K562 (cell line): ENCODE results near the gene ARHGAP4. TPM values are rescaled to one million over a fixed set of nuclear protein-coding genes. Genes with fewer than 3 reads are reported as not detected.

Experiments
- ATAC-seq: fragments of 200-7000 bp; cut with Tn5 transposase; 3 replicates; pipeline ENCODE4 v1.9.1; 2020; ENCODE audit warnings: moderate library complexity
- BruUV-seq: library from RNA; stranded (reverse); fragments of 400-500 nt; replicated peaks from 2 replicates; lab custom pipeline; 2021; lab: Mats Ljungman, UMichigan
- CTCF ChIA-PET: fragments of 300-600 bp; formaldehyde crosslinking; extraction: SDS; loops from one replicate; lab custom pipeline; 2021; ENCODE audit warnings: low intra/inter-chr PET ratio; lab: Yijun Ruan, JAX
- POLR2A ChIA-PET: fragments of 300-600, 350-650 bp; sonication (Branson Sonifier 250); formaldehyde crosslinking; extraction: SDS; loops from one replicate; lab custom pipeline; 2021; ENCODE audit warnings: antibody characterized with exemption, inconsistent platforms; lab: Yijun Ruan, JAX
- DNase-seq, 4 experiments: peaks; one replicate each; pipeline versions ENCODE4 v3.0.0 to v3.0.0-alpha.2; 2011 to 2018; ENCODE audit warnings: low spot score in 3 of 4, mixed read lengths in 3 of 4; ENCODE audit errors: extremely low read depth in 1 of 4
- FAIRE-seq: peaks from 2 replicates; lab custom pipeline; 2011; peaks lifted over from hg19 to GRCh38; lab: Jason Lieb, UNC
- H2AFZ ChIP-seq: 2 replicates; pipeline ENCODE4 v1.6.0; 2011; ENCODE audit warnings: low read depth, low read length, control low read depth, inconsistent platforms
- H3K27ac ChIP-seq: fragments of 200-600 bp; 3 replicates; pipeline ENCODE4 v1.8.0; 2011; ENCODE audit warnings: low read depth, mild to moderate bottlenecking, control low read depth, inconsistent platforms, low read length, moderate library complexity, mixed read lengths; ENCODE audit errors: extremely low read depth
- H3K27me3 ChIP-seq, 2 experiments: fragments of 300-600 bp in 1 of 2; 2 replicates in 1 of 2; 3 replicates in 1 of 2; pipeline versions ENCODE4 v1.6.0 to v1.8.0; 2011; ENCODE audit warnings: inconsistent platforms in 2 of 2, low read length in 2 of 2, mild to moderate bottlenecking in 1 of 2, mixed read lengths in 1 of 2, moderate library complexity in 1 of 2; ENCODE audit not compliant: control insufficient read depth in 2 of 2, insufficient read depth in 2 of 2
- H3K36me3 ChIP-seq: fragments of 300-600 bp; 3 replicates; pipeline ENCODE4 v1.8.0; 2011; ENCODE audit warnings: mild to moderate bottlenecking, low read length, inconsistent platforms; ENCODE audit not compliant: control insufficient read depth, insufficient read depth
- H3K4me1 ChIP-seq, 2 experiments: fragments of 200-600 bp in 1 of 2; replicated peaks in 1 of 2; 2 replicates in 1 of 2; 3 replicates in 1 of 2; pipeline versions ENCODE4 v1.5.1 to v1.8.0; 2011; ENCODE audit warnings: inconsistent platforms in 2 of 2, low read length in 2 of 2, mild to moderate bottlenecking in 1 of 2, mixed read lengths in 1 of 2, moderate library complexity in 1 of 2; ENCODE audit not compliant: control insufficient read depth in 2 of 2, insufficient read depth in 2 of 2
- H3K4me2 ChIP-seq: 2 replicates; pipeline ENCODE4 v1.6.1; 2011; ENCODE audit warnings: low read length, control low read depth, inconsistent platforms, mixed read lengths; ENCODE audit not compliant: insufficient read depth
- H3K4me3 ChIP-seq: fragments of 200-600 bp; sonication (generic), shearing (Covaris generic); 2 replicates; pipeline ENCODE4 v1.5.1; 2016; ENCODE audit warnings: control low read depth, inconsistent platforms
- H3K79me2 ChIP-seq: fragments of 200-600 bp; 3 replicates; pipeline ENCODE4 v1.8.0; 2011; ENCODE audit warnings: low read length, inconsistent platforms; ENCODE audit not compliant: control insufficient read depth, insufficient read depth
- H3K9ac ChIP-seq, 2 experiments: 2 replicates each; pipeline versions ENCODE4 v1.6.0 to v1.6.1; 2011; ENCODE audit warnings: low read depth in 2 of 2, low read length in 2 of 2, control low read depth in 1 of 2, inconsistent platforms in 1 of 2, mild to moderate bottlenecking in 1 of 2, mixed read lengths in 1 of 2; ENCODE audit not compliant: insufficient read depth in 1 of 2
- H3K9me1 ChIP-seq: one replicate; pipeline ENCODE4 v1.6.0; 2011; ENCODE audit warnings: inconsistent platforms, mild to moderate bottlenecking, low read length, moderate library complexity; ENCODE audit not compliant: control insufficient read depth, insufficient read depth
- H3K9me3 ChIP-seq: replicated peaks from 2 replicates; pipeline ENCODE4 v1.5.1; 2011; ENCODE audit warnings: low read depth, low read length, inconsistent platforms; ENCODE audit not compliant: control insufficient read depth, insufficient read depth
- H4K20me1 ChIP-seq: replicated peaks from 2 replicates; pipeline ENCODE4 v1.6.1; 2011; ENCODE audit warnings: low read length, inconsistent platforms, mixed read lengths; ENCODE audit not compliant: control insufficient read depth, insufficient read depth
- CUX1 ChIP-seq: fragments of 200-800 bp; sonication (Bioruptor generic); IDR thresholded peaks from 2 replicates; pipeline ENCODE4 v1.6.1; 2016; ENCODE audit warnings: missing genetic modification characterization, missing compliant biosample characterization
- HDAC3 ChIP-seq: fragments of 450-650 bp; IDR thresholded peaks from 2 replicates; pipeline ENCODE4 v1.6.1; 2018; ENCODE audit warnings: borderline replicate concordance, mild to moderate bottlenecking, moderate library complexity; ENCODE audit not compliant: partially characterized antibody
- POLR2G ChIP-seq: fragments of 200-400 bp; formaldehyde crosslinking; IDR thresholded peaks from 2 replicates; pipeline ENCODE4 v1.6.1; 2017; ENCODE audit warnings: low read depth, mild to moderate bottlenecking, antibody characterized with exemption, low read length, moderate library complexity
- PRDM10 ChIP-seq: fragments of 450-650 bp; IDR thresholded peaks from 2 replicates; pipeline ENCODE4 v1.6.1; 2018; ENCODE audit not compliant: partially characterized antibody
- RBFOX2 ChIP-seq: fragments of 200-400 bp; formaldehyde crosslinking; IDR thresholded peaks from 2 replicates; pipeline ENCODE4 v1.6.1; 2017; ENCODE audit warnings: low read depth, mild to moderate bottlenecking, low read length, moderate library complexity
- RBM22 ChIP-seq: fragments of 200-400 bp; formaldehyde crosslinking; IDR thresholded peaks from 2 replicates; pipeline ENCODE4 v1.6.1; 2018; ENCODE audit warnings: low read length, low read depth; ENCODE audit not compliant: poor library complexity, severe bottlenecking
- SAP30 ChIP-seq: fragments of 200-600 bp; sonication (generic); IDR thresholded peaks from 2 replicates; pipeline ENCODE4 v1.6.1; 2012; ENCODE audit warnings: borderline replicate concordance, low read depth, mild to moderate bottlenecking, moderate library complexity, low read length, control low read depth, inconsistent platforms; ENCODE audit not compliant: insufficient read depth, poor library complexity, severe bottlenecking
- SPI1 ChIP-seq: IDR thresholded peaks from 2 replicates; pipeline ENCODE4 v1.6.1; 2011; ENCODE audit warnings: low read depth, low read length, control low read depth, borderline replicate concordance
- ZC3H8 ChIP-seq: fragments of 450-650 bp; IDR thresholded peaks from 2 replicates; pipeline ENCODE4 v1.6.1; 2017
- ZNF384 ChIP-seq: IDR thresholded peaks from 2 replicates; pipeline ENCODE4 v1.6.1; 2012; ENCODE audit warnings: low read depth, low read length, improper control_type of control experiment
- WGBS: fragments of 100-300 bp; shearing (Covaris generic); methylation state at CpG from one replicate; pipeline ENCODE4 v1.1.6; 2016; ENCODE audit warnings: low coverage, mixed read lengths; ENCODE audit not compliant: insufficient coverage; ENCODE audit errors: missing lambda C conversion rate; 5-methylcytosine and 5-hydroxymethylcytosine counted together
- in situ Hi-C: fragments of 300-500 bp; cut with MboI; formaldehyde crosslinking; loops from 4 replicates; pipeline ENCODE4 v1.15.0; 2018; ENCODE audit warnings: inconsistent platforms, mixed read lengths
- intact Hi-C: fragments of 100-400 bp; cut with micrococcal nuclease; formaldehyde crosslinking; loops from 2 replicates; pipeline ENCODE4 v1.14.2; 2022
- polyA plus RNA-seq, 8 experiments: library from polyadenylated mRNA; depleted of rRNA in 4 of 8; stranded (reverse) in 5 of 8; unstranded in 3 of 8; fragments of >200 nt; fragmentation: Nextera tagmentation in 2 of 8; fragmentation: Illumina TruSeq in 1 of 8; extraction: Ambion mirVana in 2 of 8; extraction: Trizol in 1 of 8; gene quantifications; 2 replicates each; pipeline versions ENCODE4 v1.2.1 to v1.2.3, GENCODE V29; 2011 to 2014; ENCODE audit warnings: inconsistent platforms in 1 of 8, missing spikeins in 1 of 8
- total RNA-seq, 7 experiments: library from RNA; depleted of rRNA in 6 of 7; stranded (reverse); fragments of >200 nt in 6 of 7; fragmentation: Illumina TruSeq in 2 of 7; extraction: Trizol in 2 of 7; gene quantifications; 2 replicates each; pipeline versions ENCODE4 v1.2.1 to v1.2.3, GENCODE V29; 2011 to 2021; ENCODE audit warnings: low replicate concordance in 1 of 7

The ARHGAP4 gene
- total and polyA plus RNA-seq, 9 of the 15 experiments (the other 6 are each of a cell fraction or from before 2014, with no cell fraction given): 0.30 to 81.8 (median 13.5) TPM

- no TSS peak for BruUV-seq
- Histone ChIP-seq H4K20me1 (no peaks in the 10 kb centered on the region), H3K9me1 (no peaks in the 10 kb centered on the region), H3K9me3 (no peaks in the 10 kb centered on the region), H3K36me3 (peaks cover 100% of the 10 kb centered on the region; the same call in 2 of the 3 replicates), H3K9ac (peak overlapping the region in 1 of 2 experiments; percentile 35; a peak in 1 of 4 replicates), H3K4me2 (no peak overlapping the region), H3K27me3 (no peaks in the 10 kb centered on the region), H3K27ac (no peak overlapping the region), H3K4me1 (peaks cover 0 to 29% of the 10 kb centered on the region in 2 experiments; a peak in 2 of 5 replicates), H3K79me2 (peaks cover 9% of the 10 kb centered on the region; the same call in 2 of the 3 replicates), H3K4me3 (no peak overlapping the region), H2AFZ (no peak overlapping the region)
- WGBS: 87% methylated on average over 11 of the region's 35 CpGs
- in situ Hi-C loops: no loop called here
- DNase-seq (no peak), ATAC-seq (no peak), FAIRE-seq (no peak)
- POLR2A ChIA-PET: interaction anchor here (0.6 to 4.2 kb wide), 4 partner anchors 8 to 35 kb away, joined by 3 to 24 read pairs (median 4); no protein-coding TSS in a partner anchor
- CTCF ChIA-PET: no interaction called here
- intact Hi-C loops: no loop called here
- peak; percentile 62 for TF ChIP-seq POLR2G
- no peak for TF ChIP-seq ZNF384
- TF ChIP-seq SPI1: no peak
- TF ChIP-seq RBM22: peak; percentile 69
- TF ChIP-seq HDAC3: no peak
- no peak for TF ChIP-seq PRDM10
- no peak for TF ChIP-seq CUX1 (CRISPR knock-in tag)
- TF ChIP-seq RBFOX2: peak; percentile 45; the same call in 1 of the 2 replicates
- TF ChIP-seq SAP30: no peak
- TF ChIP-seq ZC3H8: no peak
These were observed 30.2 kb upstream of the ARHGAP4 start for GRCh38 chrX:153956044-153956907.
